GM18951 (cell line): ENCODE data around the gene APOC1.
"Not testable (repeated sequence)": the region's sequence is repeated elsewhere in the genome, so short reads cannot be mapped to it uniquely, and the experiment has no call there.

Experiments used
- POLR2A ChIP-seq: IDR thresholded peaks from 4 replicates; pipeline ENCODE4 v1.6.1; 2011; ENCODE audit warnings: mild to moderate bottlenecking; ENCODE audit not compliant: insufficient read length, insufficient read depth; ENCODE audit errors: extremely low read depth
- in situ Hi-C: fragments of 300-500 bp; cut with MboI; formaldehyde crosslinking; loops from one replicate; pipeline ENCODE4 v1.12.0; 2022; ENCODE audit warnings: low sequenced_read_pairs, mixed read lengths, inconsistent platforms; ENCODE audit not compliant: unreplicated experiment

APOC1 gene

DNA sequence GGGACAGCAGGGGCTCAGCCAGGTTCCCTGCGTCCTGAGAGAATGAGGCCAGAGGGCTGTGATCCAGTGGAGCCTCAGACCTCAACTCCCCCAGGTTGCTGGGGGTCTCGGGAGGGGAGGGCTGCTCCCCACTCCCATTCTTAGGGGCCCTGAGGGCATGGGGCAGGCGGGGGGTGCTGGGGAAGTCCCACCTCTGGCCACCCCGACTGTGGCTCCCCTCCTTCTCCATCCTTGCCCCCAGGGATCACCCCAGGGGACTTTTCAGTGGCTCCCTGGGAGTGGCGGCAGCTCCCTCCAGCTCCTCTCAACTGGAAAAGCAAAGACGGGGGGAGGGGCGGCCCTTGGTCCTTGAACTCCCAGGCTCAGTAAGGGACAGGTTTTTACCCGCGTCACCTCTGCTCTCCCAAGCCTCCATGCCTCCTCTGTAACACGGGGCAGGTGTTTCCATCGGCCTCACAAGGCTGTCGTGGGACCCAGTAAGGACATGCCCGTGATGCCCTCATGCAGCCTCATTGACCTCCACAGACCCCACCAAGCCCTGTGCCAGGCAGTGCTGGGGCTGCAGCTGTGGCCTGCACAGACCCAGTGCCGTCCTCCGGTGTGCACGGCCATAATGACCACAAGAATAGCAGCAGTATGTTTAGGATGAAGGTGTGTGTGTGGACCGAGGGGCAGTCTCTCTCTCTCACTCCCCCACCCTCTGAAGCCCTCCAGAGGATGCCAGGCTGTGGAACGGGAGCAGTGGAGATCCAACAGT lies 34.9 kb upstream of the APOC1 start:
- TF ChIP-seq POLR2A = no peak
- in situ Hi-C loops = no loop called here

DNA sequence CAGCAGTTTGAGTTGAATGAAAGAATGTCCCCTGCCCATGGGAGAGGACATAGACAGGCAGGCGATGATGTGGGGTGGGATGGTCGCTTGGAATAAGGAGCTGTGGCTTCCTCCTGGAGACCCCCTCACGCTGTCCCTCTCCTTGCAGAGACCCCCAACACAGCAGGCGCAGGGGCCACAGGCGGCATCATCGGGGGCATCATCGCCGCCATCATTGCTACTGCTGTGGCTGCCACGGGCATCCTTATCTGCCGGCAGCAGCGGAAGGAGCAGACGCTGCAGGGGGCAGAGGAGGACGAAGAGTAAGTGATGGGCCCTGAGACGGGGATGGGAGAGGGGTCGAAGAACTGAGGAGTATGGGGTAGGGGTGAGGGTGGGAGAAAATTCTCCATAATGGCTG lies 32.3 kb upstream of the APOC1 start:
- in situ Hi-C loops = no loop called here
- no peak for TF ChIP-seq POLR2A

- in situ Hi-C loops = not testable (repeated sequence)
These were observed 31.6 kb upstream of the APOC1 start for GRCh38 chr19:44882619-44883397.

DNA sequence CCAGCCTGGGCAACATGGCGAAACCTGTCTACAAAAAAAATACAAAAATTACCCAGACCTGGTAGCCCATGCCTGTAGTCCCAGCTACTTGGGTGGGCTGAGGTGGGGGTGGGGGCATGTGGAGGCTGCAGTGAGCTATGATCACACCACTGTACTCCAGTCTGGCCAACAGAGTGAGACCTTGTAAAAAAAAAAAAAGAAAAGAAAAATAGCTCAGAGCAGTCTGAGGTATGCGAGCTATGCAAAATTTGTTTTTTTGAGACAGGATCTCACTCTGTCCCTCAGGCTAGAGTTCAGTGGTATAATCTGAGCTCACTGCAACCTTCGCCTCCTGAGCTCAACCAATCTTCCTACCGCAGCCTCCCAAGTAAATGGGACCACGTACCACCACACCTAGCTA lies 30.5 kb upstream of the APOC1 start:
- in situ Hi-C loops = no loop called here
- TF ChIP-seq POLR2A = no peak

DNA sequence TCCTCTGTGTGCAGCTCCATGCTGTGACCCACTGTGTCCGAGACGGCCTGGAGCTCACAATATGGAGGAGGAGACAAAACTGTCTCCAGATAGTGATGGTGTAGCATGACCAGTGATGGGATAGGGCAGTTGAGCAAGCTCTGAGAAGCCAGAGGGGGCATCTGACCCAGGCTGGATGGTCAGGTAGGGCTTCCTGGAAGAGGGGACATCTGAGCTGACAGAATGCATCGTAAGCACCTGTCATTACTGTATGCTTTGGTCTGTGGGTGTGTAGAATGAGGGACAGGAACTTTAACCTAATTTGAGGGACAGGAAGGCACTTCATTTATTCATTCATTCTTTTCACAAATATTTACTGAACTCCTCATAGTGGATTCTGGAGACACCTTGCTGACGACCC lies 29.8 kb upstream of the APOC1 start:
- TF ChIP-seq POLR2A = no peak
- in situ Hi-C loops = no loop called here

GRCh38 chr19:44886141-44886540 lies 28.3 kb upstream of the APOC1 start:
- TF ChIP-seq POLR2A = no peak
- in situ Hi-C loops = no loop called here

- TF ChIP-seq POLR2A = no peak
- in situ Hi-C loops = no loop called here
These were observed 26.8 kb upstream of the APOC1 start for GRCh38 chr19:44887648-44888047.

- in situ Hi-C loops = not testable (repeated sequence)
These were observed 26.1 kb upstream of the APOC1 start for GRCh38 chr19:44888335-44888734.

DNA sequence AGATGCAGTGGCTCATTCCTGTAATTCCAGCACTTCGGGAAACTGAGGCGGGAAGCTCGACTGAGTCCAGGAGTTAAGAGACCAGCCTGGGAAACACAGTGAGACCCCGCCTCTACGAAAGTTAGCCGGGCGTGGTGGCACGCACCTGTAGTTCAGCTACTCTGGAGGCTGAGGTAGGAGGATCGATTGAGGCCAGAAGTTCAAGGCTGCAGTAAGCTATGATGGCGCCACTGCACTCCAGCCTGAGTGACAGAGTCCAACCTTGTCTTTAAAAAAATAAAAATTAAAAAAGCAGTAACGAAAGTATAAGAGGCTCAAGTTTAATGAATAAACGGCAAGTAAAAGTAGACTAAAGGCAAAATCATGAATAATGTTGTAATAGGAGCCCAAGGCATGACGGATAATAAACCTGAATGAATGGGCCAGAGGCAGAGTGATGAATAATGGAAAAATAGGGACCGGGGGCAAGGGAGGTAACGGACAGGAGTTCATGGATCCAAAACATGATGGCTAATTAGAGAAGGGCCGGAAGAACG lies 24.5 kb upstream of the APOC1 start:
- no peak for TF ChIP-seq POLR2A
- in situ Hi-C loops = no loop called here

DNA sequence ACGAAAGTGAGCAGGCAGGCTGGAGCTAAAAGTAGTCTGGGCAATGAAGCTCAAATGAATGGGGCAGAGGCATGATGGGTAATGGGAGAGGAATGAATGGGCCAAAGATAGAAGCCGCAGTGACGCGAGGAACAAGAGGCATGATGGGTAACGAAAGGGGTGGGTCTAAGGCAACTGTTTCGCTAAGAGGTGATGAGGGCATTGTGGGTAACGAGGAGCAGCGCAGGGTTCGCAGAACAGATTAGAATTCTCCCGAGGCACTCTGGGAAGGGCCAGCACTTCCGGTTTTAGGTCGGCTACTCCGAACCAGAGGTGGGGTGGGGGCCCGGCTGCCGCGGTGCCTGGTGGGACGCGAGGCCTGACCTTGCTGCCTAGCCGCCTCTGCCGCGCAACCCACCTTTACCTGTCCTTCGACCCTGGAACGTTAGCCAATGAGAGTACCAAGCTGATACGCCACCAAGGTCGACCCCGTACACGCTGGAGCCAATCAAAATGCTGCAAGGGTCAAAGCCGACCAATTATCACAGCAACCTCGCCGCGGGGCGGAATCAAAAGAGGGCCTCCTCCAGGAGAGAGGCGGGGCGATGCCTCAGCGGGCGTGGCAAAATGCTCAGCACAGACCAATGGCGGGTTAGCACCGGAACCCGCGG lies 23.9 kb upstream of the APOC1 start:
- TF ChIP-seq POLR2A = peak; percentile 66

GRCh38 chr19:44891016-44891882 lies 23.2 kb upstream of the APOC1 start, which contains the start of gene TOMM40:
Gene TOMM40, plus strand, starts transcription at chr19:44891254. Its CDS starts 162 bp downstream, at chr19:44891416.
- TF ChIP-seq POLR2A = peak; percentile 66
- in situ Hi-C loops = no loop called here

More for the DNA sequence above, 23.9 kb upstream of the APOC1 start:
- in situ Hi-C loops = no loop called here

DNA sequence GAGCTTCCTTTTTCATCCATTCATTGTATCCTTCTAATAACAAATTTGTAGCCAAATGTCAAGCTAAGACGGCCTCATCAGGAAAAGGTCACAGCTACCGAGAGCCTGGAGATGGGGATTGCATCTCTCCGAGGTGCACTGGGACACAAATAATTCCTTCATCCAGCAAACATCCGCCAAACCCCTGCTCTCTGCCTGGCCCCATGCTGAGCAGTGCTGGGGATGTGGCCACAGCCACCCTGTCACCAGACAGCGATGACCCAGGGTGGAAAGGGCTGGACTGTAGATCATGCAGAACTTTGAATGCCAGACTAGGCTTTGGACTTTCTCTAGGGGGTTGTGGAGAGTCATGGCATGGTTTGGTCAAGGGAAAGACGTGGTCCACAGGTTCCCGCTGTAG lies 21.5 kb upstream of the APOC1 start:
- in situ Hi-C loops = no loop called here
- TF ChIP-seq POLR2A = no peak
